LNCAP (cell line): Measurements from ENCODE around the gene DDOST.
A peak's percentile ranks its signal among the peaks of the same experiment; 100 is the strongest.

Experiments used
- CTCF ChIP-seq: fragments of 450-650 bp; IDR thresholded peaks from 2 replicates; pipeline ENCODE4 v1.5.1; 2017; ENCODE audit warnings: mild to moderate bottlenecking

The DDOST gene

DNA sequence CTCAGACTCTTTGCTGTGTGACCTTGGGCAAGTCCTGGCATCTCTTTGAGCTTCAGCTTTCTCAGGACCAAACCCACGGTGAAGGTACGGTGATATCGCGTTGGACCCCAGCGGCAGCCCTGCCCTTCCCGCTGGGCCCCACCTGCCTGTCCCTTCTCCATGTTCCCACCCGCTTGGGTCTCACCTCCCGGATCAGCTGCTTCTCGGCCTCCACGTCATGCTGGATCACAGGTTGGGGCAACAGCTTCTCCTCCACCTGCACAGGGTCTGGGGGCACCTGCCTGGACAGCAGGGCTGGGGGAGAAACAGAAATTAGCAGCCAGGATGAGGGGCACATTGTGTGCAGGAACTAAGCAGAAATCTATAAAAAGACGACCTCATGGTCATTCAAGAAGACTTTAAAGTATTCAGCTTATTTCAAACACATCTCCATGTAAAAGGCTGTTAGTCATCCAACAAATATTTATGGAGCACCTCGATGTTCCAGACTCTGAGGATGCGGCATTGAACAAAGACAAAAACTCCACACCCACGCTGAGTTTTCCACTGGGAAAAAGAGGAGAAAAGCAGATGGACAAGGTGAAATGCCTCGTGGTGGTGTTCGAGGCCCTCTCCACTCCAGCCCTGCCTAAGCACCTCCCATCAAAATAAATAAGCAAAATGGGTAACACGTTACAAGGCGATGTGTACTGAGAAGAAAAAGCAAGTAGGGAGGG, 37.2 kb upstream of the DDOST start:
- TF ChIP-seq CTCF: no peak

GRCh38 chr1:20697563-20697962, 36.4 kb upstream of the DDOST start:
- TF ChIP-seq CTCF: no peak

DNA sequence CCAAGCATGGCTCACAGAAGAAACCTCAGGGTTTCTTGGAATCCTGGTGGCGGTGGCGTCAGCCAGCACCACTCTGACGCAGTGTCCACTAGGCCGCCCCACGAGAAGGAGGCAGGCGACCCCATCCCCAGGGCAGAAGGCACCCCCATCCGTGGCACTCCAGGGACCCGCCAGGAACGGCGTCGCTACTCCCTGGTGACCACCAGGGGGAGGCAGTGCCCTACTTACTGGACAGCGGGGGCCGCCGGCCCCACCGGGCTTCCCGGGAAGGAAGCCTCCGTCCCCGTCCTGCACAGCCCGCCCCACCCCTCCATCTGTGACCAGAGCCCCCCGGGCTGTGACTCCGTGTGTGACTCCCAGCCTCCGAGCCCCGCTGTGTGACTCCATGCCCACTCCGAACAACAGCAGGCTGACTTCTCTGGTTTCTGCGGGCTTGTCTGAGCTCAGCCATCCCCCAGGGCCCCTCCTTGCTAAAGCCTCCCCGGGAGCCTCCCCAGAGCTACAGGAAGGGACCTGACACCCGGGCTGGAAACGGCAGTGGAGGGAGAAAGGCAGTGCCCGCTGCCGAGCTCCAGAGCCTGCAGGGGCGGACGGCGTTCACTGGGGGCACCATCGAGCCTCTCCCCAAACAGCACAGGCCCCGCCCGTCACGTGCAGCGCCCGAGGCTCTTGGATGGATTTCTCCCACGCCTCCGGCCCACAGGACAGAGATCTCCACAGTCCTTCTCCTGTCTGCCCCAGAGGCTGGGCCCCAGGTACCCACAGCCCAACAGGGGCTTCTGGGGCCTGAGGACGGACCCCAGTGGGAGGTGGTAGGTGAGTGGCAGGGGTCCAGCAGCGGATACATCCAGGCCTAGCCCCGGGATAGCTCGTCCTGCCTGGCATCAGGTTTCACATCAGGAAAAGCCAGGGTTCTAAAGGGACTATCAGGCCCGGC, 35.5 kb upstream of the DDOST start:
- peak; percentile 68 for TF ChIP-seq CTCF

- TF ChIP-seq CTCF: no peak
Observed at GRCh38 chr1:20695515-20695914, 34.3 kb upstream of the DDOST start.

GRCh38 chr1:20693623-20694022, 32.5 kb upstream of the DDOST start:
- no peak for TF ChIP-seq CTCF

- TF ChIP-seq CTCF: no peak
Observed at GRCh38 chr1:20691872-20692271, 30.7 kb upstream of the DDOST start.

DNA sequence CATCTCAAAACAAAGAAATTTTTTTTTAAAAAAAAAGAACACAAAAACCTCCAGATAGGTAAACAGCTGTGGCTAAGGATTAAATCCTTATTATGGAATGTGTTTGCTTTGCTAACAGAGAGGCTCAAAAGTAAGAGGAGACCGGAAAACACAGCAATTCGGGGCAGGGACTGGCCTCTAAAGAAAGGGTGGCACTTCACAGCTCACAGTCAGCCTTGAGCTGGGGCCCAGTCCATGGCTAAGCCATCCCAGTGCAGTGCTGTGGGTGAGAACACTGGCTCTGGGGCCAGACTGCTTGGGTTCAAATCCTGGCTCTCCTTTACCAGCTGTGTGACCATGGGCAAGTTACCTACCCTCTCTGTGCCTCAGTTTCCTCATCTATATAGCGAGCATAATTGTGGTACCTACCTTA, 28.5 kb upstream of the DDOST start:
- TF ChIP-seq CTCF: no peak
